Kidney (tissue), 14 donors: ENCODE results near the gene DUS1L. TPM values are rescaled to one million over a fixed set of nuclear protein-coding genes. Genes with fewer than 3 reads are reported as not detected.

Experiments used
- DNase-seq, 5 donors: peaks; one replicate each; pipeline ENCODE4 v3.0.0-alpha.2; 2013 to 2020
- FAIRE-seq: peaks from 2 replicates; lab custom pipeline; 2012; peaks lifted over from hg19 to GRCh38; lab: Jason Lieb, UNC
- H3K27ac ChIP-seq, 2 donors: one replicate each; pipeline ENCODE4 v1.7.0; 2013; ENCODE audit warnings: low read depth in 2 of 2, low read length in 2 of 2, inconsistent platforms in 1 of 2
- H3K27me3 ChIP-seq: one replicate; pipeline ENCODE4 v1.7.1; 2013; ENCODE audit warnings: low read length, inconsistent platforms; ENCODE audit not compliant: control insufficient read depth, insufficient read depth
- H3K36me3 ChIP-seq, 3 donors: one replicate each; pipeline versions ENCODE4 v1.7.0 to v1.7.1; 2013; ENCODE audit warnings: low read length in 3 of 3, control low read depth in 1 of 3, inconsistent platforms in 1 of 3; ENCODE audit not compliant: insufficient read depth in 3 of 3, control insufficient read depth in 2 of 3
- H3K4me1 ChIP-seq, 3 donors: one replicate each; pipeline versions ENCODE4 v1.7.0 to v1.7.1; 2013; ENCODE audit warnings: low read length in 3 of 3, inconsistent platforms in 1 of 3, low read depth in 1 of 3; ENCODE audit not compliant: control insufficient read depth in 2 of 3, insufficient read depth in 2 of 3
- H3K4me3 ChIP-seq, 3 donors: one replicate each; pipeline versions ENCODE4 v1.7.0 to v1.8.1; 2013; ENCODE audit warnings: low read length in 3 of 3, control low read depth in 1 of 3, inconsistent platforms in 1 of 3
- H3K9ac ChIP-seq, 3 donors: one replicate each; pipeline versions ENCODE4 v1.7.0 to v1.7.1; 2013; ENCODE audit warnings: low read length in 3 of 3, control low read depth in 1 of 3, inconsistent platforms in 1 of 3
- H3K9me3 ChIP-seq, 3 donors: one replicate each; pipeline versions ENCODE4 v1.7.0 to v1.7.1; 2013; ENCODE audit warnings: low read length in 3 of 3, control low read depth in 1 of 3, inconsistent platforms in 1 of 3; ENCODE audit not compliant: control insufficient read depth in 2 of 3, insufficient read depth in 1 of 3
- intact Hi-C: fragments of 100-400 bp; cut with DNase I; formaldehyde crosslinking; loops from one replicate; pipeline ENCODE4 v1.11.1; 2022
- polyA plus RNA-seq: library from polyadenylated mRNA; stranded (reverse); fragments of 350-450 nt; fragmentation: Illumina TruSeq; extraction: RNeasy Lipid Tissue Mini Kit (QIAGEN cat#74804); gene quantifications from one replicate; pipeline ENCODE4 v1.2.3, GENCODE V29; 2014; ENCODE audit warnings: low read depth, low replicate concordance; ENCODE audit not compliant: insufficient read depth
- total RNA-seq: library from RNA; stranded (reverse); fragmentation: NEBNext Ultra II Directional; extraction: Animal tissue kit (Norgen Biotek cat#: 25700); gene quantifications from one replicate; pipeline ENCODE4 v1.2.1, GENCODE V29; 2021
- TF ChIP-seq, protein P1 (sequence below): IDR thresholded peaks from 3 replicates; pipeline ENCODE4 v1.5.1; 2012; ENCODE audit warnings: mild to moderate bottlenecking, moderate library complexity, borderline replicate concordance; ENCODE audit not compliant: insufficient read depth; ENCODE audit errors: extremely low read depth
- donor health status: control.
- donor health status: control.
- donor health status: control.
- donor health status: control.
- donor health status: control.
- donor health status: DM: yes; HTN: yes; CAD: no.
- donor health status: Normal renal cell carcinoma (clear cell type).

DUS1L gene
- total and polyA plus RNA-seq, 2 donors from 2014 or later = 84.8 to 102 TPM

GRCh38 chr17:82055023-82055964 lies 10.3 kb downstream of the DUS1L start:
- Histone ChIP-seq H3K27me3 (no peaks in the 10 kb centered on the region), H3K27ac (no peak overlapping the region), H3K9ac (no peak overlapping the region), H3K36me3 (peaks cover 0 to 13% (median 2%) of the 10 kb centered on the region in 3 donors), H3K4me1 (peaks cover 0 to 30% (median 12%) of the 10 kb centered on the region in 3 donors), H3K9me3 (no peaks in the 10 kb centered on the region), H3K4me3 (no peak overlapping the region)
- TF ChIP-seq, protein P1, sequence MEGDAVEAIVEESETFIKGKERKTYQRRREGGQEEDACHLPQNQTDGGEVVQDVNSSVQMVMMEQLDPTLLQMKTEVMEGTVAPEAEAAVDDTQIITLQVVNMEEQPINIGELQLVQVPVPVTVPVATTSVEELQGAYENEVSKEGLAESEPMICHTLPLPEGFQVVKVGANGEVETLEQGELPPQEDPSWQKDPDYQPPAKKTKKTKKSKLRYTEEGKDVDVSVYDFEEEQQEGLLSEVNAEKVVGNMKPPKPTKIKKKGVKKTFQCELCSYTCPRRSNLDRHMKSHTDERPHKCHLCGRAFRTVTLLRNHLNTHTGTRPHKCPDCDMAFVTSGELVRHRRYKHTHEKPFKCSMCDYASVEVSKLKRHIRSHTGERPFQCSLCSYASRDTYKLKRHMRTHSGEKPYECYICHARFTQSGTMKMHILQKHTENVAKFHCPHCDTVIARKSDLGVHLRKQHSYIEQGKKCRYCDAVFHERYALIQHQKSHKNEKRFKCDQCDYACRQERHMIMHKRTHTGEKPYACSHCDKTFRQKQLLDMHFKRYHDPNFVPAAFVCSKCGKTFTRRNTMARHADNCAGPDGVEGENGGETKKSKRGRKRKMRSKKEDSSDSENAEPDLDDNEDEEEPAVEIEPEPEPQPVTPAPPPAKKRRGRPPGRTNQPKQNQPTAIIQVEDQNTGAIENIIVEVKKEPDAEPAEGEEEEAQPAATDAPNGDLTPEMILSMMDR = no peak
- DNase-seq (peak in 1 of 5 donors; percentile 56), FAIRE-seq (no peak)
- intact Hi-C loops = no loop called here

DNA sequence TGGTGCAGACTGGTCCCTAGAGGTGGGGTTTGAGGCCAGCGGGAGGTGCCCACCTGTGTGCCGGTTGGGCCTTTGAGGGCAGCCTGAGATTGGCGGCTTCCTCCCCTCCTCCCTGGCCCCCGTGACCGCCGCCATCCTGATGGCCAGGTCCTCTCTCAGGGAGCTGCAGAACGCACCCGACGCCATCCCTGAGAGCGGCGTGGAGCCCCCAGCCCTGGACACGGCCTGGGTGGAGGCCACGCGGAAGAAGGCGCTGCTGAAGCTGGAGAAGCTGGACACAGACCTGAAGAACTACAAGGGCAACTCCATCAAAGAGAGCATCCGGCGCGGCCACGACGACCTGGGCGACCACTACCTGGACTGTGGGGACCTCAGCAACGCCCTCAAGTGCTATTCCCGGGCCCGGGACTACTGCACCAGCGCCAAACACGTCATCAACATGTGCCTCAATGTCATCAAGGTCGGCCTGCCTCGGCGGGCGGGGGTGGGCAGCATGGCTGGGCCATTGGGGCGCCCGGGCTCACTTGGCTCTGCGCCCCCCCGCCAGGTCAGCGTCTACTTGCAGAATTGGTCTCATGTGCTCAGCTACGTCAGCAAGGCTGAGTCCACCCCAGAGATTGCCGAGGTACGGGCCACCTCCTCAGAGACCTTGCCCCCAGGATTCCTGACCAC lies 11.1 kb downstream of the DUS1L start:
- TF ChIP-seq, protein P1 = no peak
- peak in 1 of 5 donors; percentile 73 for DNase-seq
- peaks cover 0 to 32% (median 12%) of the 10 kb centered on the region in 3 donors for H3K4me1 ChIP-seq
- no peak overlapping the region for H3K27ac ChIP-seq
- intact Hi-C loops = no loop called here
- peaks cover 0 to 13% (median 2%) of the 10 kb centered on the region in 3 donors for H3K36me3 ChIP-seq
- no peak for FAIRE-seq
- no peaks in the 10 kb centered on the region for H3K9me3 ChIP-seq
- H3K4me3 ChIP-seq = no peak overlapping the region
- H3K9ac ChIP-seq = no peak overlapping the region
- no peaks in the 10 kb centered on the region for H3K27me3 ChIP-seq

DNA sequence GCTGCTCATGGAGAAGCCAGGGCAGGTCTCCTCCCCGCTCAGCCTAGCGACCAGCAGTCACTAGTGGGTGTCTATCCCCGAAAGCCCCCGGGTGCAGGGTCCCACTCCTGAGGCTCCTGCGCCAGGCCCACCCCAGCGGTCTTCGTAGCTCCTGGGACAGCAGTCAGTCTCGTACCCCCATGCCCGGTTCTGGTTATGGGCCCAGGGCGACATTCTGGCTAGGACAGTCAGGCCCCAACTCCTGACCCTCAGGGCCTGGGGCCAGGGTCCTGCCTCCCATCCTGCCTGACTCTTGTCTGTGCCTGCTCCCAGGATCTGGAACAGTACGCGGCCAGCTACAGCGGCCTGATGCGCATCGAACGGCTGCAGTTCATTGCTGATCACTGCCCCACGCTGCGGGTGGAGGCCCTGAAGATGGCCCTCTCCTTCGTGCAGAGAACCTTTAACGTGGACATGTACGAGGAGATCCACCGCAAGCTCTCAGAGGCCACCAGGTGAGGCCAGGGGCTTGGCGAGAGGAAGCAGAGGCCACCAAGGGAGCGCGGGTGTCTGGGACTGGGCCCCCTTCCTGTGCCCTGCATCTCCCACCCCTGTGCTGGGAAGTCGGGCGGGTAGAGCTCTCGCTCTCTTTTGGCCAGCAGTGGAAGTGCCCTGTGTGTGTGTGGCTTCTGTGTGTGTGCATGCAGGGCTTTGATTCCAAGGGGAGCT lies 11.9 kb downstream of the DUS1L start:
- H3K27me3 ChIP-seq = no peaks in the 10 kb centered on the region
- H3K36me3 ChIP-seq = peaks cover 0 to 10% (median 2%) of the 10 kb centered on the region in 3 donors
- no peaks in the 10 kb centered on the region for H3K9me3 ChIP-seq
- TF ChIP-seq, protein P1 = no peak
- H3K4me1 ChIP-seq = peaks cover 0 to 32% (median 12%) of the 10 kb centered on the region in 3 donors
- no peak overlapping the region for H3K9ac ChIP-seq
- FAIRE-seq (no peak), DNase-seq (peak in 1 of 5 donors; percentile 74)
- H3K4me3 ChIP-seq = no peak overlapping the region
- intact Hi-C loops = no loop called here
- H3K27ac ChIP-seq = no peak overlapping the region
